Measurements from ENCODE around the gene PLEKHS1.

Gene PLEKHS1

DNA sequence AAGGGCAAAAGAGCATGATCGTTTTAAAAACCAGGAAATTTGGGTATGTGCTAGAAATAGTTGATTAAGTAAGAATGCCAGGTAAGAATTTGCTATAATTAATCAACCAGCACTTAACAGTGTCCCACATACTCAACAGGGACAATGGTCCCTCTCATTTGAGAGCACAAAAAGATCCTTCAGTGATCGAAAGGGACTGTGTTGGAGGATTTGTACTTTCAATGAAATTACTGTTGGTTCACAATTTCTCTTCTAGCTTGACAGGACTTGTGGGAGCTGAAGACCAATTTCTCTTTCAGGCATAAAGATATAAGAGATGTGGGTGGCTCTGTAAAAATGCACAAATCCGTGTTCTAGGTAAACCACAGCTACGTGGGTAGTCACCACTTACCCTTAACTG lies 12.5 kb upstream of the PLEKHS1 start:
- ChIA-PET CTCF (no interaction called here), POLR2A (no interaction called here)
- no peak for DNase-seq (ENCODE audit: extremely low spot score)
- TF ChIP-seq BHLHE40 (IDR thresholded peaks at IDR 0.05; ENCODE audit: borderline replicate concordance) = no peak
- no peak for TF ChIP-seq NFRKB (IDR thresholded peaks at IDR 0.05)
- TF ChIP-seq FOXA1 (IDR thresholded peaks at IDR 0.05) = no peak
- no peak for TF ChIP-seq ELF4 (IDR thresholded peaks at IDR 0.05)
- TF ChIP-seq, protein P1, sequence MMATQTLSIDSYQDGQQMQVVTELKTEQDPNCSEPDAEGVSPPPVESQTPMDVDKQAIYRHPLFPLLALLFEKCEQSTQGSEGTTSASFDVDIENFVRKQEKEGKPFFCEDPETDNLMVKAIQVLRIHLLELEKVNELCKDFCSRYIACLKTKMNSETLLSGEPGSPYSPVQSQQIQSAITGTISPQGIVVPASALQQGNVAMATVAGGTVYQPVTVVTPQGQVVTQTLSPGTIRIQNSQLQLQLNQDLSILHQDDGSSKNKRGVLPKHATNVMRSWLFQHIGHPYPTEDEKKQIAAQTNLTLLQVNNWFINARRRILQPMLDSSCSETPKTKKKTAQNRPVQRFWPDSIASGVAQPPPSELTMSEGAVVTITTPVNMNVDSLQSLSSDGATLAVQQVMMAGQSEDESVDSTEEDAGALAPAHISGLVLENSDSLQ (IDR thresholded peaks at IDR 0.05) = no peak
- TF ChIP-seq FOXK2 (IDR thresholded peaks at IDR 0.05) = no peak
- TF ChIP-seq CTBP1 (IDR thresholded peaks at IDR 0.05; ENCODE audit: borderline replicate concordance) = no peak
- no peak for TF ChIP-seq L3MBTL2 (conservative IDR thresholded peaks at IDR 0.05)
- TF ChIP-seq TARDBP (IDR thresholded peaks at IDR 0.05) = no peak
- TF ChIP-seq FOXM1 (IDR thresholded peaks at IDR 0.05; ENCODE audit: borderline replicate concordance) = no peak
- TF ChIP-seq HDGF (IDR thresholded peaks at IDR 0.05; ENCODE audit: borderline replicate concordance) = no peak
- no peak for TF ChIP-seq ARNT (IDR thresholded peaks at IDR 0.05)
- no peak for TF ChIP-seq ZNF384 (IDR thresholded peaks at IDR 0.05)
- no peak for TF ChIP-seq LEF1 (IDR thresholded peaks at IDR 0.05; ENCODE audit: borderline replicate concordance)
- no peak for TF ChIP-seq SUZ12 (IDR thresholded peaks at IDR 0.05)
- no peak for TF ChIP-seq SP1 (IDR thresholded peaks at IDR 0.05)

DNA sequence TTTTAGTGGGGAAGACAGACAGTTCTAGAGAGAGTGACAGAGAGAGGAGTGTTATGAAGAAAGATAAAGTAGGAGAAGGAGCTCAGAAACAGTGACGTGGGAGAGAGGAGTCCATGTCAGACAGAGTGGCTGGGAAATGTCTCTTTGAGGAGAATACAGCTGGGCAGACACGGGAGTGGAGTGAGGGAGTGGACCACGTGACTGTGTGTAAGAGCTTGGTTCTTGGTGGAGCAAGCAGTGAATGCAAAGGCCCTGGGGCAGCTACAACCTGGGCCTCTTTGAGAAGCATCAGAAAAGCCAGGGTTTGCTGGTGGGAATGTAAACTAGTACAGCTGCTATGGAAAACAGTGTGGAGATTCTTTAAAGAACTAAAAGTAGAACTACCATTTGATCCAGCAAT lies 11.9 kb upstream of the PLEKHS1 start:
- DNase-seq (ENCODE audit: extremely low spot score) = no peak
- CTCF ChIA-PET = interaction anchor here (1.2 kb wide), 1 partner anchor 361 kb away, joined by 3 read pairs; no protein-coding TSS in a partner anchor
- POLR2A ChIA-PET = no interaction called here
- TF ChIP-seq ARNT (IDR thresholded peaks at IDR 0.05) (no peak), HDGF (IDR thresholded peaks at IDR 0.05; ENCODE audit: borderline replicate concordance) (no peak), FOXK2 (IDR thresholded peaks at IDR 0.05) (no peak), NFRKB (IDR thresholded peaks at IDR 0.05) (no peak), CTBP1 (IDR thresholded peaks at IDR 0.05; ENCODE audit: borderline replicate concordance) (no peak), BHLHE40 (IDR thresholded peaks at IDR 0.05; ENCODE audit: borderline replicate concordance) (no peak), SUZ12 (IDR thresholded peaks at IDR 0.05) (no peak), TARDBP (IDR thresholded peaks at IDR 0.05) (no peak), L3MBTL2 (conservative IDR thresholded peaks at IDR 0.05) (no peak), SP1 (IDR thresholded peaks at IDR 0.05) (no peak), ELF4 (IDR thresholded peaks at IDR 0.05) (no peak), LEF1 (IDR thresholded peaks at IDR 0.05; ENCODE audit: borderline replicate concordance) (no peak), ZNF384 (IDR thresholded peaks at IDR 0.05) (no peak)
- TF ChIP-seq, protein P1 (IDR thresholded peaks at IDR 0.05) = no peak

DNA sequence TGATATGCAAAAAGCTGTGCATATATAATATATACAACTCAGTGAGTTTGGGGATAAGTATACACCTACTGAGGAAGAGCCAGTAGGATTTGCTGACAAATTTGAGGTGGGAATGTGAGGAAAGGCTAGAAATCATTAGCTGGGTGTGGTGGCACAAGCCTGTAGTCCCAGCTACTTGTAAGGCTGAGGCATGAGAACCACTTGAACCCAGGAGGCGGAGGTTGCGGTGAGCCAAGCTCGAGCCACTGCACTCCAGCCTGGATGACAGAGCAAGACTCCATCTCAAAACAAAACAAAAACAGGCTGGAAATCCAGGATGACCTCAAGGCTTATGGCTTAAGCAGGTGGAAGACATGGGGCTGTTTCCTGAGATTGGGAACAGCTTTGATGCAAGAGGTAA lies 10.6 kb upstream of the PLEKHS1 start:
- TF ChIP-seq LEF1 (IDR thresholded peaks at IDR 0.05; ENCODE audit: borderline replicate concordance) (no peak), FOXK2 (IDR thresholded peaks at IDR 0.05) (no peak), FOXM1 (IDR thresholded peaks at IDR 0.05; ENCODE audit: borderline replicate concordance) (no peak), ELF4 (IDR thresholded peaks at IDR 0.05) (no peak), FOXA1 (IDR thresholded peaks at IDR 0.05) (no peak), TARDBP (IDR thresholded peaks at IDR 0.05) (no peak), ARNT (IDR thresholded peaks at IDR 0.05) (no peak), ZNF384 (IDR thresholded peaks at IDR 0.05) (no peak), NFRKB (IDR thresholded peaks at IDR 0.05) (no peak), L3MBTL2 (conservative IDR thresholded peaks at IDR 0.05) (no peak), CTBP1 (IDR thresholded peaks at IDR 0.05; ENCODE audit: borderline replicate concordance) (no peak), SUZ12 (IDR thresholded peaks at IDR 0.05) (no peak)
- DNase-seq (ENCODE audit: extremely low spot score) = no peak
- ChIA-PET POLR2A (no interaction called here), CTCF (no interaction called here)

DNA sequence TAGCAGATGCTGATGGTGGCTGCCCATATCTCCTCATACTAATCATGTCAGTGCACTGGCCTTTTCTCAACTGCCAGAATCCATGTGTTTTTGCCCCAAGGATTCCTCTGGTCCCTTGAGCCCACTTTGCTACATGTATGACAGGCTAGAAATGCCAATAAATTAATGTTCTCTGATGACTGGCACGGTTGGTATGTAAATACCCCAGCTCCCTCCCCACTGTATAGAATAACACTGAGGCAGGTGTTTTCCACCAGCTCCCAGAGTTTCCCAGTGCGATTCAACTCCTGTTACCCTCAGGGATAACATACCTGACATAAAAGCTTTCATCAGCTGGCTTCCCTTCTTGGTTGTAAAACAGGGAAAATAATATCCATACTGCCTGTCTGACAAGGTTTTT lies 9.0 kb upstream of the PLEKHS1 start:
- TF ChIP-seq FOXK2 (IDR thresholded peaks at IDR 0.05) = no peak
- TF ChIP-seq FOXA1 (IDR thresholded peaks at IDR 0.05) = no peak
- no peak for TF ChIP-seq HDGF (IDR thresholded peaks at IDR 0.05; ENCODE audit: borderline replicate concordance)
- TF ChIP-seq, protein P1 (IDR thresholded peaks at IDR 0.05) = no peak
- TF ChIP-seq LEF1 (IDR thresholded peaks at IDR 0.05; ENCODE audit: borderline replicate concordance) = no peak
- TF ChIP-seq SP1 (IDR thresholded peaks at IDR 0.05) = no peak
- no peak for TF ChIP-seq NFRKB (IDR thresholded peaks at IDR 0.05)
- no peak for TF ChIP-seq FOXM1 (IDR thresholded peaks at IDR 0.05; ENCODE audit: borderline replicate concordance)
- TF ChIP-seq CTBP1 (IDR thresholded peaks at IDR 0.05; ENCODE audit: borderline replicate concordance) = no peak
- no peak for TF ChIP-seq ELF4 (IDR thresholded peaks at IDR 0.05)
- TF ChIP-seq SUZ12 (IDR thresholded peaks at IDR 0.05) = no peak
- POLR2A ChIA-PET = no interaction called here
- no peak for DNase-seq (ENCODE audit: extremely low spot score)
- CTCF ChIA-PET = no interaction called here

DNA sequence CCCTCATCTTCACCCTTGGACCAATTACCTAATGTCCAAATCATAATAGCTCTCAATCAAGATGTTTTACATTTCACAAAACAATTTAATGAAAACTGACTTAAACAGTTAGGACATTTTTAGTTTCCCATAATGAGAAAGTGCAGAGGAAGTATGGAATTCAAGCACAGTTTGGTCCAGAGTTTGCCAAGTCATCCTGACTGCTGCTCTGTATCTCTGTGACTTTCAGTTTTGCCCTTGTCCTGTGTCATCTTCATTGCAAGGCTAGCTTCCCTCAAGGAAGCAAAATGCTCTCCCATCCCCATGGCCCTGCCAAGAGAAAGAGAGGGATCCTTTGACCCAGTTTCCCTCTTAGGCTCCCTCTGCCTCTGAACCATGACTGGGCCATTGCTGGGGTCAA lies 7.9 kb upstream of the PLEKHS1 start:
- DNase-seq (ENCODE audit: extremely low spot score) = no peak
- TF ChIP-seq, protein P1 (IDR thresholded peaks at IDR 0.05) = no peak
- TF ChIP-seq FOXA1 (IDR thresholded peaks at IDR 0.05) (no peak), HDGF (IDR thresholded peaks at IDR 0.05; ENCODE audit: borderline replicate concordance) (no peak), NFRKB (IDR thresholded peaks at IDR 0.05) (no peak), ZNF384 (IDR thresholded peaks at IDR 0.05) (no peak), TARDBP (IDR thresholded peaks at IDR 0.05) (no peak), ELF4 (IDR thresholded peaks at IDR 0.05) (no peak), L3MBTL2 (conservative IDR thresholded peaks at IDR 0.05) (no peak), ARNT (IDR thresholded peaks at IDR 0.05) (no peak), CTBP1 (IDR thresholded peaks at IDR 0.05; ENCODE audit: borderline replicate concordance) (no peak), FOXM1 (IDR thresholded peaks at IDR 0.05; ENCODE audit: borderline replicate concordance) (no peak)
- POLR2A ChIA-PET = no interaction called here
- CTCF ChIA-PET = no interaction called here

DNA sequence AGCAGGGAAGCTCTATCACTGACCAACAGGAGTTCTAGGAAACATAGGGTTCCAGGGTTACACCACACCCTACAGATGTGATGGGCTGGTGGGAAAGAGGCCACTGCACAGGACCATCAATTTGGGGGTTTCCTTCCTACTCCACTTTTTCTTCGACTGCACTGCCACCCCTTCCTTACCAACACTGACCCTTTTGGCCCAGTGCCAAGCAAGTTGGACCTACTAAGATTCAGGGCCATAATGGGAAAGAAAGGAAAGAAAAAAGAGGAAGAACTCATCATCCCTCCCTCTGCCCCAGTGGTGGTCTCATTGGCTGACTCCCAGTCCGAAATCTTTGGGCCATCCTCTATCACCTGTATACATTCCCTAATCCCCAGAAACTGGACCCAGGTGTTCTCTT lies 6.1 kb upstream of the PLEKHS1 start:
- CTCF ChIA-PET = no interaction called here
- POLR2A ChIA-PET = no interaction called here
- TF ChIP-seq SP1 (IDR thresholded peaks at IDR 0.05) (no peak), CTBP1 (IDR thresholded peaks at IDR 0.05; ENCODE audit: borderline replicate concordance) (no peak), LEF1 (IDR thresholded peaks at IDR 0.05; ENCODE audit: borderline replicate concordance) (no peak), ARNT (IDR thresholded peaks at IDR 0.05) (no peak), NFRKB (IDR thresholded peaks at IDR 0.05) (no peak), BHLHE40 (IDR thresholded peaks at IDR 0.05; ENCODE audit: borderline replicate concordance) (no peak), ELF4 (IDR thresholded peaks at IDR 0.05) (no peak), HDGF (IDR thresholded peaks at IDR 0.05; ENCODE audit: borderline replicate concordance) (no peak)
- TF ChIP-seq, protein P1 (IDR thresholded peaks at IDR 0.05) = no peak
- DNase-seq (ENCODE audit: extremely low spot score) = no peak

Measured in HEK293T (cell line).